Fibroblast of mammary gland (primary cell): ENCODE data around the gene TARS3.

Source experiments
- DNase-seq: peaks from one replicate; pipeline ENCODE4 v3.0.0-alpha.2; 2010; ENCODE audit warnings: low read depth
- H3K4me3 ChIP-seq: 2 replicates; pipeline ENCODE4 v1.5.1; 2011; ENCODE audit warnings: low read depth, mild to moderate bottlenecking, low read length, moderate library complexity; ENCODE audit not compliant: control insufficient read depth
- CTCF ChIP-seq: conservative IDR thresholded peaks from 2 replicates; pipeline ENCODE4 v1.5.1; 2011; ENCODE audit warnings: low read depth, low read length, inconsistent platforms; ENCODE audit not compliant: control insufficient read depth, insufficient read depth

TARS3 gene

GRCh38 chr15:101619615-101619865, 104.7 kb downstream of the TARS3 start:
- no peak overlapping the region for H3K4me3 ChIP-seq
- DNase-seq: no peak
- no peak for TF ChIP-seq CTCF

GRCh38 chr15:101618851-101619614, 105.2 kb downstream of the TARS3 start:
- H3K4me3 ChIP-seq: no peak overlapping the region
- no peak for TF ChIP-seq CTCF
- no peak for DNase-seq

DNA sequence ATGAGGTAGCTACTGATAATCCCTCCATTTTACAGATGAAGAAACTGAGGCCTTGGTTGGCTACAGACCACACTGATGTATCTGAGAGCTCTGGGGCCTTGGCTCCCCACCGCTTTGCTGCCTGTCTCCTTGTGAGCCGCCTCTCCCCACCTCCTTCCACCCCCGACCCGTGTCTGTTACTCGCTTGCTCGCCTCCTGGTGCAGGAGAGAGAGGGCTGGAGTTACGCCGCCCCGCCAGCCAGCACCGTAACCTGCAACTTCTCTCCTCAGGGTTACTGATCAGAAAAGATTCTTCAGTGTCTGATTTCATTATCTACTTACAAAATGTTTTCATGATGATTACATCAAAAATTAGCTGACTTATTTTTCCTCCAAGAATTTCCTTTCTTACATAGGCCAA, 106.2 kb downstream of the TARS3 start:
- TF ChIP-seq CTCF: no peak
- DNase-seq: no peak
- H3K4me3 ChIP-seq: no peak overlapping the region

DNA sequence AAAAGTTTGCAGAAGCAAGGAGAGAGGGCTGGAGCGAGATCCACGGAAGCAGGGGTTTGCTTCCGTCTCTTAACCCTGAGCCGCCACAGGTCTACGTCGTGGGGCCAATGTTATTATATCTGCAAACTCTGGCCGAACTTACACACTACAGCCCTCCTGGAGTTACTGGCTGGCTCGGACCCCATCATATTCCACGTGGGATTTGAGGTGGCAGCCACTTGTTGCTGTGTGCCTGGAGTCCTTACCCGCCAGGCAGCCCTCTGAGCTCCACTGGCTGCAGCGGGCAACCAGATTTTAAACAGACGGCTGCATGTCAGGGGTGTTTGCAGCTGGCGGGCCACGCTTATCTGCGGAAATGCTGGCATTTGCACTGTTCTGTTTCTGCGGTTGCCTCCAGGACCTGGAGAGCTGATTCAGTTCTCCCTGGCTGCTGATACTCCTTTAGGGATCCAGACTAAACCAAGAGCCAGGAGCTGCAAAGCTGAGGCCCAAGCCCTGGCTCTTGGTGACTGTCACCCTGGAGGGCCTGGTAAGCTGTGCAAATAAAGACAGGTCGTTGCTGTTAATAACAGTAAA, 106.8 kb downstream of the TARS3 start:
- no peak for DNase-seq
- TF ChIP-seq CTCF: no peak
- no peak overlapping the region for H3K4me3 ChIP-seq

GRCh38 chr15:101615986-101616848, 108.1 kb downstream of the TARS3 start:
- TF ChIP-seq CTCF: no peak

GRCh38 chr15:101615414-101615985, 108.8 kb downstream of the TARS3 start:
- H3K4me3 ChIP-seq: peak overlapping the region; percentile 26
- peak; percentile 49 for DNase-seq
- TF ChIP-seq CTCF: no peak

More at GRCh38 chr15:101615986-101616848, 108.1 kb downstream of the TARS3 start:
- DNase-seq: peak; percentile 82
- H3K4me3 ChIP-seq: peak overlapping the region; percentile 26
